Mesodermal cell (in vitro differentiated cells): ENCODE results near the gene SLC44A1.

Source experiments
- H3K27ac ChIP-seq: 2 replicates; pipeline ENCODE4 v1.7.0; 2013; ENCODE audit warnings: mild to moderate bottlenecking, low read depth, low read length, moderate library complexity; ENCODE audit not compliant: severe bottlenecking
- H3K36me3 ChIP-seq: 2 replicates; pipeline ENCODE4 v1.7.1; 2013; ENCODE audit warnings: mild to moderate bottlenecking, low read length, moderate library complexity; ENCODE audit not compliant: control insufficient read depth, insufficient read depth
- H3K4me1 ChIP-seq: one replicate; pipeline ENCODE4 v1.7.1; 2013; ENCODE audit warnings: mild to moderate bottlenecking, low read length; ENCODE audit not compliant: insufficient read depth, control insufficient read depth, poor library complexity, severe bottlenecking
- H3K4me3 ChIP-seq: 2 replicates; pipeline ENCODE4 v1.7.0; 2013; ENCODE audit warnings: low read length, control low read depth, mild to moderate bottlenecking; ENCODE audit not compliant: insufficient read depth, poor library complexity, severe bottlenecking; ENCODE audit errors: extremely low read depth
- H3K9me3 ChIP-seq: 2 replicates; pipeline ENCODE4 v1.7.1; 2013; ENCODE audit warnings: mild to moderate bottlenecking, low read length, moderate library complexity; ENCODE audit not compliant: control insufficient read depth
- WGBS, 2 experiments: methylation state at CpG; one replicate each; pipeline ENCODE4 v1.1.5; 2013; ENCODE audit warnings: missing lambda C conversion rate in 2 of 2; ENCODE audit not compliant: insufficient coverage in 2 of 2; 5-methylcytosine and 5-hydroxymethylcytosine counted together

The SLC44A1 gene

GRCh38 chr9:105385381-105385985, 141.0 kb downstream of the SLC44A1 start:
- H3K4me1 ChIP-seq = no peaks in the 10 kb centered on the region
- peaks cover 38% of the 10 kb centered on the region for H3K36me3 ChIP-seq
- no peak overlapping the region for H3K27ac ChIP-seq
- 88 to 94% methylated on average over 1 to 6 of the region's 9 CpGs for WGBS, 2 experiments
- H3K4me3 ChIP-seq = no peak overlapping the region
- H3K9me3 ChIP-seq = no peaks in the 10 kb centered on the region

GRCh38 chr9:105389796-105390195, 145.3 kb downstream of the SLC44A1 start:
- H3K27ac ChIP-seq = no peak overlapping the region
- no peaks in the 10 kb centered on the region for H3K9me3 ChIP-seq
- H3K36me3 ChIP-seq = peaks cover 17% of the 10 kb centered on the region
- H3K4me3 ChIP-seq = no peak overlapping the region
- WGBS, 2 experiments = 67 to 74% methylated on average over 4 to 5 of the region's 6 CpGs
- no peaks in the 10 kb centered on the region for H3K4me1 ChIP-seq

- Histone ChIP-seq H3K4me1 (no peaks in the 10 kb centered on the region), H3K27ac (no peak overlapping the region), H3K9me3 (no peaks in the 10 kb centered on the region), H3K4me3 (no peak overlapping the region), H3K36me3 (peaks cover 12% of the 10 kb centered on the region)
- WGBS, 2 experiments = 83% methylated on average over 1 of the region's 3 CpGs; no CpG with 5 or more reads in 1 of the 2 experiments
Measured at GRCh38 chr9:105390871-105391270, 146.4 kb downstream of the SLC44A1 start.

- no peak overlapping the region for H3K27ac ChIP-seq
- H3K4me1 ChIP-seq = no peaks in the 10 kb centered on the region
- WGBS, 2 experiments = no CpG with 5 or more reads among the region's 1 CpG
- no peak overlapping the region for H3K4me3 ChIP-seq
- no peaks in the 10 kb centered on the region for H3K9me3 ChIP-seq
- H3K36me3 ChIP-seq = peaks cover 10% of the 10 kb centered on the region
Measured at GRCh38 chr9:105391288-105391687, 146.8 kb downstream of the SLC44A1 start.

- WGBS, 2 experiments = 95 to 100% methylated on average over 1 of the region's 1 CpG
- Histone ChIP-seq H3K4me1 (no peaks in the 10 kb centered on the region), H3K9me3 (no peaks in the 10 kb centered on the region), H3K27ac (no peak overlapping the region), H3K36me3 (peaks cover 7% of the 10 kb centered on the region), H3K4me3 (no peak overlapping the region)
Measured at GRCh38 chr9:105392531-105392930, 148.1 kb downstream of the SLC44A1 start.

GRCh38 chr9:105393576-105394344, 149.3 kb downstream of the SLC44A1 start:
- Histone ChIP-seq H3K4me1 (no peaks in the 10 kb centered on the region), H3K9me3 (no peaks in the 10 kb centered on the region), H3K4me3 (no peak overlapping the region), H3K36me3 (peaks cover 7% of the 10 kb centered on the region), H3K27ac (no peak overlapping the region)
- 80 to 81% methylated on average over 1 to 2 of the region's 4 CpGs for WGBS, 2 experiments

- H3K9me3 ChIP-seq = no peaks in the 10 kb centered on the region
- 100% methylated on average over 1 of the region's 3 CpGs; no CpG with 5 or more reads in 1 of the 2 experiments for WGBS, 2 experiments
Measured at GRCh38 chr9:105396441-105396840, 152.0 kb downstream of the SLC44A1 start.

GRCh38 chr9:105396901-105397300, 152.4 kb downstream of the SLC44A1 start:
- no peaks in the 10 kb centered on the region for H3K36me3 ChIP-seq
- no peaks in the 10 kb centered on the region for H3K9me3 ChIP-seq
- H3K4me1 ChIP-seq = no peaks in the 10 kb centered on the region
- no peak overlapping the region for H3K27ac ChIP-seq
- 93 to 100% methylated on average over 2 to 3 of the region's 3 CpGs for WGBS, 2 experiments
- no peak overlapping the region for H3K4me3 ChIP-seq

More at GRCh38 chr9:105396441-105396840, 152.0 kb downstream of the SLC44A1 start:
- no peak overlapping the region for H3K4me3 ChIP-seq
- no peaks in the 10 kb centered on the region for H3K36me3 ChIP-seq
- H3K27ac ChIP-seq = no peak overlapping the region
- no peaks in the 10 kb centered on the region for H3K4me1 ChIP-seq

- H3K27ac ChIP-seq = no peak overlapping the region
- H3K9me3 ChIP-seq = no peaks in the 10 kb centered on the region
- H3K36me3 ChIP-seq = no peaks in the 10 kb centered on the region
- WGBS, 2 experiments = no CpG with 5 or more reads among the region's 2 CpGs
- no peak overlapping the region for H3K4me3 ChIP-seq
- H3K4me1 ChIP-seq = no peaks in the 10 kb centered on the region
Measured at GRCh38 chr9:105399117-105399516, 154.7 kb downstream of the SLC44A1 start.

- no peak overlapping the region for H3K27ac ChIP-seq
- no peak overlapping the region for H3K4me3 ChIP-seq
- no peaks in the 10 kb centered on the region for H3K9me3 ChIP-seq
- WGBS, 2 experiments = 78 to 87% methylated on average over 1 to 2 of the region's 3 CpGs
- no peaks in the 10 kb centered on the region for H3K36me3 ChIP-seq
- H3K4me1 ChIP-seq = peaks cover 8% of the 10 kb centered on the region
Measured at GRCh38 chr9:105401651-105402050, 157.2 kb downstream of the SLC44A1 start.
